Germinal center (tissue), 1 donor: ENCODE data around the gene NLRP7.
A peak's percentile ranks its signal among the peaks of the same experiment; 100 is the strongest.
"Not testable (repeated sequence)": the region's sequence is repeated elsewhere in the genome, so short reads cannot be mapped to it uniquely, and the experiment has no call there.

ENCODE experiments used
- DNase-seq: peaks from one replicate; pipeline ENCODE4 v3.0.0; 2012; ENCODE audit warnings: mixed read lengths, low spot score

The NLRP7 gene

DNA sequence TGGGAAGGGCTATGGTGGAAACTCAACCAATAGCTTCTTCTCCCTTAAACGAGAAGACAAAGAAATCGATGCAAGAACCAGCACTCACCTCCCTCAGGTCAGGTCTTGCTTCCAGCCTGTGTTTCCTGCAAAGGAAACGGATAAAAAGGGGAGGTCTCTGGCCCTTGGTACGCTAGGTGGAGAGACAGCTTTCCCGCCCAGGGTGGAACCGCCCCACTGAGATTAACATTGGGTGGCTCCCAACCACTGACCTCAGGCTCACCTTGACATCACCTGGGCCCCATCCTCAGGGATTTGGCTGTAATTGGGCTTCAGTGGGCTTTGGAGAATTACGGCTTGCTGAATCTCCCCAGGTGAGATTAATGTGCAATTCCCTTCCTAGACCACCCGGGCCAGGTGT lies at the start of gene NLRP7:
TSS of gene NLRP7 (minus strand) at position 150 of the 400 bp plus-strand sequence.
- DNase-seq = no peak

DNA sequence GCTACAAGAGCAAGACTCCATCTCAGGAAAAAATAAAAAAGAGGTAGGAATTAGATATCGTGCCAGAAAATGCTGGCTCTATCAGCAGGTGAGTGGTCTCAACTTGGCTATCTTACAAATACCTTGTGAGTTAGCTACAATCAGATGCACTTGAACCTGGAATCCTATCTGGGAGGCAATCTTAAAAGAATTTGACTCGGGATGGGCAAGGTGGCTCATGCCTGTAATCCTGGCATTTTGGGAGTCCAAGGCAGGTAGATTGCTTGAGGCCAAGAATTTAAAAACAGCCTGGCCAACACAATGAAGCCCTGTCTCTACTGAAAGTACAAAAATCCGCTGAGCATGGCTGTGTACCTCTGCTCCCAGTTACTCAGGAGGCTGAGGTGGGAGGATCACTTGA lies 48.2 kb upstream of the NLRP7 start:
- no peak for DNase-seq

DNA sequence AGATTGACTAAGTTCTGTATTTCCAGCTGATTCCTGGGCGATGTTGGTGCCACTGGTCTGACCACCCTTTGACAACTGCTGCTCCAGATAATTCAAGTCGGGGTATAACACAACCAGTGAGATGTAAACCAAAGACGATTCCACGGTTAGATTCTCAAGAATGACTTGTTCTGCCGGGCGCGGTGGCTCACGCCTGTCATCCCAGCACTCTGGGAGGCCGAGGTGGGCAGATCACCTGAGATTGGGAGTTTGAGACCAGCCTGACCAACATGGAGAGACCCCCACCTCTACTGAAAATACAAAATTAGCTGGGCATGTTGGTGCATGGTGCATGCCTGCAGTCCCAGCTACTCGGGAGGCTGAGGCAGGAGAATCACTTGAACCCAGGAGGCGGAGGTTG lies 42.2 kb upstream of the NLRP7 start:
- not testable (repeated sequence) for DNase-seq

DNA sequence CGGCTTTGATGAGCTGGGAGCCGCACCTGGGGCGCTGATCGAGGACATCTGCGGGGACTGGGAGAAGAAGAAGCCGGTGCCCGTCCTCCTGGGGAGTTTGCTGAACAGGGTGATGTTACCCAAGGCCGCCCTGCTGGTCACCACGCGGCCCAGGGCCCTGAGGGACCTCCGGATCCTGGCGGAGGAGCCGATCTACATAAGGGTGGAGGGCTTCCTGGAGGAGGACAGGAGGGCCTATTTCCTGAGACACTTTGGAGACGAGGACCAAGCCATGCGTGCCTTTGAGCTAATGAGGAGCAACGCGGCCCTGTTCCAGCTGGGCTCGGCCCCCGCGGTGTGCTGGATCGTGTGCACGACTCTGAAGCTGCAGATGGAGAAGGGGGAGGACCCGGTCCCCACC lies 35.2 kb upstream of the NLRP7 start:
- not testable (repeated sequence) for DNase-seq

DNA sequence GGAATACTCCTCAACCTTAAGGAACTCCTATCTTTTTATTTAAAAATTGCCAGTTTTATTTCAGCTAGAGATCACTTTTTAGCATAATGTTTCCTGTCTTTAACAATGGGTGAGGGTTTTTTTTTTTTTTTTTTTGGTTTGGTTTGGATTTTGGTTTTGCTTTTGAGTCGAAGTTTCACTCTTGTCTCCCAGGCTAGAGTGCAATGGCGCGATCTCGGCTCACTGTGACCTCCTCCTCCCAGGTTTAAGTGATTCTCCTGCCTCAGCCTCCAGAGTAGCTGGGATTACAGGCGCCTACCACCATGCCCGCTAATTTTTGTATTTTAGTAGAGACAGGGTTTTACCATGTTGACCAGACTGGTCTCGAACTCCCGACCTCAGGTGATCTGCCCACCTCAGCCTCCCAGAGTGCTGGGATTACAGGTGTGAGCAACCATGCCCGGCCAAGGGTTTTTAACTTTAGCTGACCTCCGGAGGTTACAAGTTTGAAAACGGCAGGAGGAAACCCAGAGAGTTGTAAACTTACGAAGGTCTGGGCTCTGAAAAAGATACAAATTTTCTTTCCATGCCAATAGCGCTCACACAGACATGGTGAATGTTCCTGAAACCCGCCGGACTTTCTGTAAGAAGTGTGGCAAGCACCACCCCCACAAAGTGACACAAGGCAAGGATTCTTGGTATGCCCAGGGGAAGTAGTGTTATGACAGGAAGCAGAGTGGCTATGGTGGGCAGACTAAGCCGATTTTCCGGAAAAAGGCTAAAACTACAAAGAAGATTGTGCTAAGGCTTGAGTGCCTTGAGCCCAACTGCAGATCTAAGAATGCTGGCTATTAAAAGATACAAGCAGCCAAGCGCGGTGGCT lies 26.1 kb upstream of the NLRP7 start:
- not testable (repeated sequence) for DNase-seq

DNA sequence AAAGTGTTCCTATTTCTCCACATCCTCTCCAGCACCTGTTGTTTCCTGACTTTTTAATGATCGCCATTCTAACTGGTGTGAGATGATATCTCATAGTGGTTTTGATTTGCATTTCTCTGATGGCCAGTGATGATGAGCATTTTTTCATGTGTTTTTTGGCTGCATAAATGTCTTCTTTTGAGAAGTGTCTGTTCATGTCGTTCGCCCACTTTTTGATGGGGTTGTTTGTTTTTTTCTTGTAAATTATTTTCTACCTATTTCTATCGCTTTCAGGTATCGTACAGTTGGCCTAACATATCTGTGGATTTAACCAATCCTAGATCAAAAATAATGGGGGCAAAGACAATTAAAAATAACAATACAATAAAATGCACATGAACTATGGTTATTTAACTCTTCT lies 24.1 kb upstream of the NLRP7 start:
- DNase-seq = not testable (repeated sequence)

DNA sequence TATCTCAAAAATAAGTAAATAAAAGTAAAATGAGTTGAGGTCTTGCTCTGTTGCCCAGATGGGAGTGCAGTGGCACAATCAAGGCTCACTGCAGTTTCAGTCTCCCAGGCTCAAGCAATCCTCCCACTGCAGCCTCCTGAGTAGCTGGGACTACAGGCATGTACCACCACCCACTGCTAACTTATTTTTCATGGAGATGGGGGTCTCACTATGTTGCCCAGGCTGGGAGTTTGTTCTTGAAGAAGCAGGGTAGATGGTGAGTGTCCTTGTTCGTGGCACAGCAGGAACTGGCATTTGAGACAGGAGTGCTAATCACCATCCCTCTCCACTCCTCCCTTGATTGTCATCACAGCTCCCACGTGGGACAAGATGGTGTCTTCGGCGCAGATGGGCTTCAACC lies 22.3 kb upstream of the NLRP7 start:
- no peak for DNase-seq

DNA sequence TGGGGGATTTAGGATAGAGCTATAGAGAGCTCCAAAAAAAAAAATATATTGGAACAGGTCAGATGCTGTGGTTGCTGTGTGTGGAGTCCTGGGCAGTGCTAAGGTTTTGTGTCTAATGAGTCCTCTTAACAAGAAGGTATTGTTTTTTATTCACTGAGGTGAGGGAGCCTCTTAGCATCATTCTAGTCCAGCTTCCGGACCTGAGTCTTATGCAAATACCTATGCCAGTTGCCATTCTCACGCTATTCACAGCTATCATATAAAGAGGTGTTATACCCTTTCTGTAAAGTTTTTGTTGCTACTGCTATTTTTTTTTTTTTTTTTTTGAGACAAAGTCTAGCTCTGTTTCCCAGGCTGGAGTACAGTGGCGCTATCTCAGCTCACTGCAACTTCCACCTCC lies 20.3 kb upstream of the NLRP7 start:
- DNase-seq = no peak

DNA sequence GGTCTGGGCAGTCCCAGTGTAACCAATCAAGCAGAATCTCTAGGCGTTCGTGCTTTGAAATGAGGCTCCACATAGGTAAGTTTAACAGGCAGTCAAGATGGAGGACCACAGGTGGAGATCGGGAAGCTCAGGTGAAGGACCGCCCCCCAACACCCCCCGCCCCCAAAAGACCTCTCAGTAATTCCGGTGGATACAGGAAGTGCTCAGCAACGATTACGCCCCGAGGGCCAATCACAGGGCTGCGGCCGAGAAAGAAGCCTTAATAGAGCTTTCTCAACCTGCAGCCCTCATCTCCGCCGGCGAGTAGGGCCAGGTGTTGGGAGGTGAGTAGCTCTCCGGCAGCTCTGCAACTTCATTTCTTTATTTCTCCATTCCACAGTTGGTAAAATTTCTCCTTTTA lies 17.7 kb upstream of the NLRP7 start:
- not testable (repeated sequence) for DNase-seq

DNA sequence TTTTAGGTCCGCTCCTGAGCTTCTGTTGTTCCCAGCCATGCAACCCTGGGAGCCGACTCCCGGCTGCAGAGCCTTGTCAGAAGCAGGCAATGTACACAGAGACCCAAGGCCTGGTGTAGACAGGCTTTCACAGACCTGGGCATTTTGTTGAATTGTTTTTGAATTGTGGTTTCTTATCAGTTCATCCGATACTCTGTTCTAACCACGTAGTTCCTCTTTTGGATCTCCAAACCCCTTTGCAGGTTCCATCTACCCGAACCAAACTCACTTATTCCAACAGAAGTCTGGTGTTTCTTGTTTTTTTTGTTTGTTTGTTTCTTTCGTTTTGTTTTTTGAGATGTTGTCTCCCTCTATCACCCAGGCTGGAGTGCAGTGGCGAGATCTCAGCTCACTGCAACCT lies 12.5 kb upstream of the NLRP7 start:
- DNase-seq = peak; percentile 41

DNA sequence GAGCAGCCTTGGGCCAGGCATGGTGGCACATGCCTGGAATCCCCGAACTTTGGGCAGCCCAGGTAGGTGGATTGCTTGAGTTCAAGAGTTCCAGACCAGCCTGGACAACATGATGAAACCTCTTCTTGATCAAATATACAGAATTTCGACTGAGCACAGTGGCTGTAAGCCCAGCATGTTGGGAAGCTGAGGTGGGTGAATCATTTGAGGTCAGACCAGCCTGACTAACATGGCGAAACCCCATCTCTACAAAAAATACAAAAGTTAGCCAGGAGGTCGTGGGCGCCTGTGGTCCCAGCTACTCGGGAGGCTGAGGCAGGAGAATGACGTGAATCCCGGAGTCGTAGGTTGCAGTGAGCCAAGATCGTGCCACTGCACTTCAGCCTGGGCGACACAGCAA lies 8.0 kb upstream of the NLRP7 start:
- DNase-seq = no peak

DNA sequence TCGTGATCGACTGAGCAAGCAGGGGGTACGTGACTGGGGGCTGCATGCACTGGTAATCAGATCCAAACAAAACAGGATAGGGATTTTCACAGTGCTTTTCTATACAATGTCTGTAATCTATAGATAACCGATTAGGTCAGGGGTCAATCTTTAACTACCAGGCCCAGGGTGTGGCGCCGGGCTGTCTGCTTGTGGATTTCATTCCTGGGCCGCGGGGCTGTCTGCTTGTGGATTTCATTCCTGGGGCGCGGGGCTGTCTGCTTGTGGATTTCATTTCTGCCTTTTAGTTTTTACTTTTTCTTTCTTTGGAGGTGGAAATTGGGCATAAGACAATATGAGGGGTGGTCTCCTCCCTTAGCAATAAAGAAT lies 6.0 kb upstream of the NLRP7 start:
- not testable (repeated sequence) for DNase-seq

DNA sequence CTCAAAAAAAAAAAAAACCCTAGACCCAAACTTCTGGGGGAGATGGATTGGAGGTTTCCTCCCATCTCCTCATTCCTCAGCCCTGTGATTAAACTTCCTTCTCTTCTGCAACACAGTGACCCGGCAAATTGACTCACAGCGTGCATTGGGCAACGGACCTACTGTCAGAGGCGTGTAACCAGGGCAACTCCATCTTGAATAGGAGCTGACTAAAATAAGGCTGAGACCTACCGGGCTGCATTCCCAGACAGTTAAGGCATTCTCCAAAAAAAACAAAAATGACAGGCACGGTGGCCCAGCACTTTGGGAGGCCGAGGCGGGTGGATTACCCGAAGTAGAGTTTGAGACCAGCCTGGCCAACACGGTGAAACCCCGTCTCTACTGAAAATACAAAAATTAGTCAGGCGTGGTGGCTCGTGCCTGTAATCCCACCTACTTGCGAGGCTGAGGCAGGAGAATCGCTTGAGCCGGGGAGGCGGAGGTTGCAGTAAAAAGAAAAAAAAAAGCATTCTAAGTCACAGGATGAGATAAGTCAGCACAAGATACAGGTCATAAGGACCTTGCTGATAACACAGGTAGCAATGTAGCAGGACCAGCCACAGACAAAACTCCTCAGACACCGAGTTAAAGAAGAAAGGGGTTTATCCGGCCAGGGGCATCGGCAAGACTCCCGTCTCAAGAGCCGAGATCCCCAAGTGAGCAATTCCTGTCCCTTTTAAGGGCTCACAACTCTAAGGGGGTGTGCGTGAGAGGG lies 5.4 kb upstream of the NLRP7 start:
- no peak for DNase-seq

DNA sequence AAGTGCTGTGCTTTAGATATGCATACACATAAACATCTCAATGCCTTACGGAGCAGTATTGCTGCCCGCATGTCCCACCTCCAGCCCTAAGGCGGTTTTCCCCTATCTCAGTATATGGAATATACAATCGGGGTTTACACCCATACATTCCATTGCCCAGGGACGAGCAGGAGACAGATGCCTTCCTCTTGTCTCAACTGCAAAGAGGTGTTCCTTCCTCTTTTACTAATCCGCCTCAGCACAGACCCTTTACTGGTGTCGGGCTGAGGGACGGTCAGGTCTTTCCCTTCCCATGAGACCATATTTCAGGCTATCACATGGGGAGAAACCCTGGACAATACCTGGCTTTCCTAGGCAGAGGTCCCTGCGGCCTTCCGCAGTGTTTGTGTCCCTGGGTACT lies 3.2 kb upstream of the NLRP7 start:
- not testable (repeated sequence) for DNase-seq

DNA sequence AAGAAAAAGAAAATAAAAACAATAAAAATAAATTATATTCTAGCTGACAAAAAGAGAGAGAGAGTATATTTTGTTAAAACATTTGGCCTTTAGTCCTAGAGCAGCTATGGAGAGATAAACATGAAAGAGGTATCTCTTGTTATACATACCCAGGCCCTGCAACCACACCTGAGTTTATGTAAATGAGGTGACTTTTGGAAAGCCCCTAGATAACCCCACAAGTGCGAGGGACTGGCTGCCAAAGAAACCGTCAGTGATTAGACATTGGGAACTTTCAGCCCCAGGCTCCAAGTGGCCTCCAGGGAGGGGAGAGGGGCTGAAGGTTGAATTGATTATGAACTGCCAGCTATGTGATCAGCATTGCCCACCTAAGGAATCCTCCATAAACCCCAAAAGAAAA lies 2.1 kb upstream of the NLRP7 start:
- DNase-seq = peak; percentile 26

DNA sequence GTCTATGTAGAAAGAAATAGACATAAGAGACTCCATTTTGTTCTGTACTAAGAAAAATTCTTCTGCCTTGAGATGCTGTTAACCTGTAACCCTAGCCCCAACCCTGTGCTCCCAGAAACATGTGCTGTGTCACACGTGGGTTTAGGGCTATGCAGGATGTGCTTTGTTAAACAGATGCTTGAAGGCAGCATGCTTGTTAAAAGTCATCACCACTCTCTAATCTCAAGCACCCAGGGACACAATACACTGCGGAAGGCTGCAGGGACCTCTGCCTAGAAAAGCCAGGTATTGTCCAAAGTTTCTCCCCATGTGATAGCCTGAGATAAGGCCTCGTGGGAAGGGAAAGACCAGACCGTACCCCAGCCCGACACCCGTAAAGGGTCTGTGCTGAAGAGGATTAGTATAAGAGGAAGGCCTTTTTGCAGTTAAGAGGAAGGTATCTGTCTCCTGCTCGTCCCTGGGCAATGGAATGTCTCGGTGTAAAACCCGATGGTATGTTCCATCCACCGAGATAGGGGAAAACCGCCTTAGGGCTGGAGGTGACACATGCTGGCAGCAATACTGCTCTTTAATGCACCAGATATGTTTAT lies 3.5 kb downstream of the NLRP7 start:
- not testable (repeated sequence) for DNase-seq

DNA sequence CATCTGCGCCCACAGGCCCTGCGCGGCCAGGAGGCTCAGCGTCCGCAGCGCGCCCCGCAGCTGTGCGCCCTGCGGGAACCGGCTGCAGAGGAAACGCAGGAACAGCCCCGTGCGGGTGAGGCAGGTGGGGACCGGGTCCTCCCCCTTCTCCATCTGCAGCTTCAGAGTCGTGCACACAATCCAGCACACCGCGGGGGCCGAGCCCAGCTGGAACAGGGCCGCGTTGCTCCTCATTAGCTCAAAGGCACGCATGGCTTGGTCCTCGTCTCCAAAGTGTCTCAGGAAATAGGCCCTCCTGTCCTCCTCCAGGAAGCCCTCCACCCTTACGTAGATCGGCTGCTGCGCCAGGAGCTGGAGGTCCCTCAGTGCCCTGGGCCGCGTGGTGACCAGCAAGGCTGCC lies 7.8 kb downstream of the NLRP7 start:
- DNase-seq = not testable (repeated sequence)

DNA sequence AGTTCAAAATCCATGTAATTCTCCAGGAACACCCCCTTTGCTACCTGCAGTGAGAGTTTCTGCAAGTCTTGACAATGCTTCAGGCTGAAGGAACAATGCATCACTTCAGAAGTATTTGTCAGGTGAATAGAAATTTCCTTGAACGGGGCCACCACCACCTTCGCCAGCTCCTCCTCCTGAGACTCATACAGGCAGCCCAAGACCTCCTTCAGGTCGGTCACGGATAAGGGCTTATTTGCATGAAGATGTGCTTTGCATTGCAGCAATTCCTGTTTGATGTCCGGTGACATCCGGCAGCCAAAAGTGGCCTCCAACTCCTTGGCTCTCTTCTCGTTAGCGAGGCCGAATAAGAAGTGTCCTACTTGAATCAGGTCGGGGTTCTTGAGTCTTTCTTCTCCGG lies 8.4 kb downstream of the NLRP7 start:
- DNase-seq = no peak

DNA sequence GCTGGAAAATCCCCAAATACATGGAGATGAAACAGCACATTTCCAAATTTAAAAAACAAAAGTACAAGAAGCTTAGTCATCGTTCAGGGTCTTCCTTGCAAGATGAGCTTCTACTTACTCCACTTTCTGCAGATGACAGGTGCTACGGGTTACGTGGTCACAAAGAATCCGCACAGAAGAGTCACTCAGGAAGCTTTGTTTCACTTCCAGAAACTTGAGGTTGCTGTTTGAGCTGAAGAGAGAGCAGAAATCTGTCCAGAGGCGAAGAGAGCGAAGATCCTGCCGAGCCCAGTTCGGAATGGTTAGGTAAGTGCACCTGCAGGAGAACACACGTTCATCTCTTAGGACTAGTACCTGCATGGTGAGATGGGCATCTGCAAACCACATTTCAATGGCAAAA lies 9.4 kb downstream of the NLRP7 start:
- DNase-seq = peak; percentile 40

DNA sequence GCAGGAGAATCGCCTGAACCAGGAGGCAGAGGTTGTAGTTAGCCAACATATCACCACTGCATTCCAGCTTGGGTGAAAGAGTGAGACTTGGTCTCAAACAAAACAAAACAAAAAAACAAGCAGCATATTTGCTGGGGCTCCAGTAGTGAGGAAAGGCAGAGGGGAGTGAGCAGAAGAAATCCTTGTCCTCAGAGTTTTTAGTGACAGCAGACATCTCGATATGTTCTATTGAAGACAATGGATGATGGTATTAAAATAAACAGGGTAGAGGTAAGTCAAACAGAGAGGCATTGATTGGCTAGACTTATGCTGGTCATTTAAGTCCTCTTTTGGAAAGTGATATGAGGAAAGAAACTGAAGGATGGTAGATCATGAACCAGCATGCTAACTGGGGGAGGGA lies 19.0 kb downstream of the NLRP7 start:
- no peak for DNase-seq

DNA sequence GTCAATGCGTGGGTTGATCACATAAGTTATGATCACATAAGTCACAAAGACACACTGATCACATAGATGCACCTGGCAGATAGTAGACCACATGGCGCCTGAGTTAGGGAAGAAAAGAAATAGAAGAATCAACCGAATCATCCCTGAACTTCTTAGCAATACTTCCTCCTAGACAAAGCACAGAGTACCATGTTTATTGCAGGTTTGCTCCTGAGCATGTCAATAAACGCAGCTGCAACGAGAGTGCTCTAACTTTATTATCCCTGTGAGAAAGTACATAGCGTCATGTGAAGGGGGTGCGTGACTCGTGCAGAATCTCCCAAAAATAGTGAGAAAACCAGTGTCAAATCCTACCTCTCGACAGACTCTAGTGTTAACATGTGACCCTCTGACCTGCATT lies 24.1 kb downstream of the NLRP7 start:
- no peak for DNase-seq

DNA sequence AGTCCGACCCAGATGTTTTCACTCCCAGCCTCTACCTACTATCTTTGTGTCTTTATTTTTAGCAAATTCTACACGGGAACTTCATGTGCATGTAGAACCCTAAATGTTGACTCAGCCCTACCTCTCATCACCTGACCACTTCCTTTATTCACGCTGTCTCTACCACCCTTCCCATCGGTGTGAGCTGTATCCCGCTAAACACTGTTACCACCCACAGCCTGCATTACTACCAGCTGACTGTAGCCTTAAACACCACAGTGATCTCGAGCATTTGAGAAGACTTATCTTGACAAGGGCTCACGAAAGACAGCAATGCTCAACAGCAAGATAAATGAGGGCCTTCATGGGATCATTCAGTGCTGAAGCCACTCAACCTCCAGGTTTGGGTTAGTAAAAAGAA lies 26.2 kb downstream of the NLRP7 start:
- DNase-seq = no peak
